Ishikawa (cell line): Measurements from ENCODE around the gene CASP10.

Source experiments
- CEBPB ChIP-seq: IDR thresholded peaks from 2 replicates; pipeline ENCODE4 v1.6.1; 2012
- EGR1 ChIP-seq: IDR thresholded peaks from 2 replicates; pipeline ENCODE4 v1.6.1; 2012
- EP300 ChIP-seq: IDR thresholded peaks from 2 replicates; pipeline ENCODE4 v1.6.1; 2012; ENCODE audit warnings: borderline replicate concordance
- FOXM1 ChIP-seq: IDR thresholded peaks from 2 replicates; pipeline ENCODE4 v1.6.1; 2012; ENCODE audit warnings: low read depth, borderline replicate concordance
- MAX ChIP-seq: IDR thresholded peaks from 2 replicates; pipeline ENCODE4 v1.6.1; 2012
- NFIC ChIP-seq: IDR thresholded peaks from 2 replicates; pipeline ENCODE4 v1.6.1; 2012
- RAD21 ChIP-seq: IDR thresholded peaks from 2 replicates; pipeline ENCODE4 v1.6.1; 2012; ENCODE audit warnings: low read depth
- REST ChIP-seq: IDR thresholded peaks from 2 replicates; pipeline ENCODE4 v1.6.1; 2012; ENCODE audit warnings: low read depth, mild to moderate bottlenecking
- TAF1 ChIP-seq: IDR thresholded peaks from 2 replicates; pipeline ENCODE4 v1.6.1; 2012; ENCODE audit warnings: low read depth, mild to moderate bottlenecking
- TCF12 ChIP-seq: IDR thresholded peaks from 2 replicates; pipeline ENCODE4 v1.6.1; 2012; ENCODE audit warnings: low read depth
- TEAD4 ChIP-seq: IDR thresholded peaks from 2 replicates; pipeline ENCODE4 v1.6.1; 2012
- YY1 ChIP-seq: IDR thresholded peaks from 2 replicates; pipeline ENCODE4 v1.6.1; 2012; ENCODE audit warnings: low read depth
- TF ChIP-seq, protein P1 (sequence below): IDR thresholded peaks from 2 replicates; pipeline ENCODE4 v1.6.1; 2012

- TF ChIP-seq MAX (no peak), EP300 (no peak), TEAD4 (no peak), YY1 (no peak), FOXM1 (no peak), NFIC (no peak), REST (no peak), TAF1 (no peak), EGR1 (no peak), TCF12 (no peak), CEBPB (no peak), RAD21 (peak; percentile 77)
- TF ChIP-seq, protein P1, sequence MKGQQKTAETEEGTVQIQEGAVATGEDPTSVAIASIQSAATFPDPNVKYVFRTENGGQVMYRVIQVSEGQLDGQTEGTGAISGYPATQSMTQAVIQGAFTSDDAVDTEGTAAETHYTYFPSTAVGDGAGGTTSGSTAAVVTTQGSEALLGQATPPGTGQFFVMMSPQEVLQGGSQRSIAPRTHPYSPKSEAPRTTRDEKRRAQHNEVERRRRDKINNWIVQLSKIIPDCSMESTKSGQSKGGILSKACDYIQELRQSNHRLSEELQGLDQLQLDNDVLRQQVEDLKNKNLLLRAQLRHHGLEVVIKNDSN: peak; percentile 66
Observed at GRCh38 chr2:201158111-201158929, 24.6 kb upstream of the CASP10 start.
